Measurements from ENCODE around the gene BHLHE40. TPM values are rescaled to one million over a fixed set of nuclear protein-coding genes. Genes with fewer than 3 reads are reported as not detected.

The BHLHE40 gene
- total RNA-seq, 1 donor from 2014 or later = 2.9 TPM

DNA sequence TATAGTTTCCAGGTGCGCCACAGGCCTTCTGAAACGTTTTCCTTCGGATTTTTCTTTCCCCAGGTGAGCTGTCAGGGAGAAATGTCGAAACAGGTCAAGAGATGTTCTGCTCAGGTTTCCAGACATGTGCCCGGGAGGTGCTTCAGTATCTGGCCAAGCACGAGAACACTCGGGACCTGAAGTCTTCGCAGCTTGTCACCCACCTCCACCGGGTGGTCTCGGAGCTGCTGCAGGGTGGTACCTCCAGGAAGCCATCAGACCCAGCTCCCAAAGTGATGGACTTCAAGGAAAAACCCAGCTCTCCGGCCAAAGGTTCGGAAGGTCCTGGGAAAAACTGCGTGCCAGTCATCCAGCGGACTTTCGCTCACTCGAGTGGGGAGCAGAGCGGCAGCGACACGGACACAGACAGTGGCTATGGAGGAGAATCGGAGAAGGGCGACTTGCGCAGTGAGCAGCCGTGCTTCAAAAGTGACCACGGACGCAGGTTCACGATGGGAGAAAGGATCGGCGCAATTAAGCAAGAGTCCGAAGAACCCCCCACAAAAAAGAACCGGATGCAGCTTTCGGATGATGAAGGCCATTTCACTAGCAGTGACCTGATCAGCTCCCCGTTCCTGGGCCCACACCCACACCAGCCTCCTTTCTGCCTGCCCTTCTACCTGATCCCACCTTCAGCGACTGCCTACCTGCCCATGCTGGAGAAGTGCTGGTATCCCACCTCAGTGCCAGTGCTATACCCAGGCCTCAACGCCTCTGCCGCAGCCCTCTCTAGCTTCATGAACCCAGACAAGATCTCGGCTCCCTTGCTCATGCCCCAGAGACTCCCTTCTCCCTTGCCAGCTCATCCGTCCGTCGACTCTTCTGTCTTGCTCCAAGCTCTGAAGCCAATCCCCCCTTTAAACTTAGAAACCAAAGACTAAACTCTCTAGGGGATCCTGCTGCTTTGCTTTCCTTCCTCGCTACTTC is 3.8 kb downstream of the BHLHE40 start:
- FAIRE-seq (no peak), DNase-seq (ENCODE audit: low spot score in 2 of 2) (no peak)

GRCh38 chr3:4983739-4984510 is 4.7 kb downstream of the BHLHE40 start:
- FAIRE-seq = no peak
- DNase-seq (ENCODE audit: low spot score in 2 of 2) = no peak

DNA sequence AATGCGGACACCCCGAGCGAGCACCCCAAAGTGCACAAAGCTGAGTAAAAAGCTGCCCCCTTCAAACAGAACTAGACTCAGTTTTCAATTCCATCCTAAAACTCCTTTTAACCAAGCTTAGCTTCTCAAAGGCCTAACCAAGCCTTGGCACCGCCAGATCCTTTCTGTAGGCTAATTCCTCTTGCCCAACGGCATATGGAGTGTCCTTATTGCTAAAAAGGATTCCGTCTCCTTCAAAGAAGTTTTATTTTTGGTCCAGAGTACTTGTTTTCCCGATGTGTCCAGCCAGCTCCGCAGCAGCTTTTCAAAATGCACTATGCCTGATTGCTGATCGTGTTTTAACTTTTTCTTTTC is 5.3 kb downstream of the BHLHE40 start:
- DNase-seq (ENCODE audit: low spot score in 2 of 2) (no peak), FAIRE-seq (no peak)

- DNase-seq (ENCODE audit: low spot score in 2 of 2) = no peak
- no peak for FAIRE-seq
Observed at GRCh38 chr3:4985330-4986174, 6.3 kb downstream of the BHLHE40 start.

GRCh38 chr3:4986175-4986781 is 7.0 kb downstream of the BHLHE40 start:
- FAIRE-seq (no peak), DNase-seq (ENCODE audit: low spot score in 2 of 2) (no peak)

DNA sequence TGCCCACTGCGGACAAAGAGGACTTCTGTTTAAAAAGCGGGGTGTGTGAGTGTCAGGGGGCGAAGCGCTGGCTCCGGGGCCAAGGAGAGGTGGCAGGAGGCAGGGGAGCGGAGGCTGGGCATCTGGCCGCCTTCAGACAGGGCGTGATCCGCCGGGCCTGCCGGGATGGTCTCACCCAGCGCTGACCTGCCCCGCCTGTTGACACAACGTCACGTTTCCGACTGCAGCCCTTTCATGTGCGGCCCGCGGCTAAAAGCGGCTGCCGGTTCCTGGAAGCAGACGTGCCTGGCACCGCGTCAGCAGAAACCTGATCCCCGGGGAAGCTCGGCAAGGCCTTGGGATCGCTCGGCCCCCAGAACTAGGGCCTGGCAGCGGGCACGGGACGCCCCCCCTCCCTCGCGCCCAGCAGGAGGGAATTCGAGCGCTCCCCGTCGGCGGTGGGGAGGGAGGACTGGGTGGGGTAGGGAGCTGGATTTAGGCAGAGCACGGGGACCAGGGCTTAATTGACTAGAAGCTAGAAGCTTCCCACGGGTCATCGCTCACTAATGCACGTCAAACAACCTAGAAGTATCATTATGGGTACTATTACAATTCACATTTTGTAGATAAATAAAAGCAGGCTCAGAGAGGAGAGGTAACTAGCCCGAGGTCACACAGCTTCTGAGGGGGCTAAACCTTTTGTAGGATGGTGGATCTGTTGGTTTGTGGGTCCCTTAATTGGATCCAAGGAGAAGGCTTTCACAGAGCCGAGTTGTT is 7.7 kb downstream of the BHLHE40 start:
- FAIRE-seq = no peak
- DNase-seq (ENCODE audit: low spot score in 2 of 2) = peak in 1 of 2 donors; percentile 74

GRCh38 chr3:4987538-4988296 is 8.5 kb downstream of the BHLHE40 start:
- DNase-seq (ENCODE audit: low spot score in 2 of 2) (no peak), FAIRE-seq (no peak)

DNA sequence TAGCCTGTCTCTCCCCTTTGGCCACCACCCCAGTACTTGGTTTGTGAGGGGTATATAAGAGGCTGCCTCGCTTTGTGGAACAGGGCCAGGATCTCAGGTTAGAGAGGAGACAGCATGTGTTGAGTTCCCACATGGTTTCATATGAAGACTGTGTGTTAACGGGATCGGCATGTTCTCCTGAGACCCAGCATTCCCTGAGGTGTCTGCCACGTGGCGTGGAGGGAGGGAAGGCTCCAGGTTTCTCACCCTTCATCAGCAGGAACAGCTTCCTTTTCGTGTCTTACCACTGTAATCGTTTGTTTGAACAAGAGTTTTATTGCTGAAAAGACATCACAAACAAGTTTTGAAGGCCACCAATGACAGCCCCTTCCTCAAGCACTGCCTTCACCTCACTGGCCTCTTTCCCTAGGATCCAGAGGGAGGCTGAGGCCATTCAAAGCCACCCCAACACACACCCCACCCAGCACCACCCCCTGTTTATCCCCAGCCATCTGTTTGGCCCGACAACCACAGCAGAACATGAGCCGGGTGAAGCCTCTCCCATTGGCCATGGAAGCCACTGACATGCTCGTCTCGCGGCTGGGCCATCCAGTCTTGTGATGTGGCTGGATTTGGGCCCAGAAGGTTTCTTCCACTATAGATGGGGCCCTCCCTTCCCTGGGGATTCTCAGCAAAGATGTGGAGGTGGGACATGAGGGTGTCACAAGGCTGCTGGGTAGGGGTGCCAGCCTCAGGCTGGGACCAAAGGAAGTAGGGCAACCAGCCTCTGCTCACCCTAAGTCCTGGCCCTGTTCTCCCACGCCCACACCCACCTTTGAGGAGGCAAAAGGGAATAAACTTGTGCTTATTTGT is 10.0 kb downstream of the BHLHE40 start:
- FAIRE-seq = no peak
- DNase-seq (ENCODE audit: low spot score in 2 of 2) = no peak

- no peak for DNase-seq (ENCODE audit: low spot score in 2 of 2)
- no peak for FAIRE-seq
Observed at GRCh38 chr3:4990069-4990468, 10.8 kb downstream of the BHLHE40 start.

DNA sequence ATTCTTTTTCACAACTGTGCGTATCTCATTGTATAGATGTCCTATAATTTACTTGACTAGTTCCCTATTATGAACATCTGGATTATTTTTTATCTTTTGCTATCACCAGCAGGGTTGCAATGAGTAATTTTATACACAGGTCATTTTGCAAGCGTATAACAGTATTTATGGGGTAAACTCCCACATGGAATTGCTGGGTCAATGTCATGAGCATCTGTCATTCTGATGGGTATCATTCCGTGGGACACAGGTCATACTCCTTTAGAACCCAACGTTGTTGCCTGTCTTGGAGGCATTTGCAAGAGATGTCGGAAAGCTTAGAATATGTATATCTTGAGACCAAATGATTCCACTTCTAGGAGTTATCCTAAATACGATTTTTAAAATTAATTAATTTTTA is 12.9 kb downstream of the BHLHE40 start:
- DNase-seq (ENCODE audit: low spot score in 2 of 2) (no peak), FAIRE-seq (no peak)

DNA sequence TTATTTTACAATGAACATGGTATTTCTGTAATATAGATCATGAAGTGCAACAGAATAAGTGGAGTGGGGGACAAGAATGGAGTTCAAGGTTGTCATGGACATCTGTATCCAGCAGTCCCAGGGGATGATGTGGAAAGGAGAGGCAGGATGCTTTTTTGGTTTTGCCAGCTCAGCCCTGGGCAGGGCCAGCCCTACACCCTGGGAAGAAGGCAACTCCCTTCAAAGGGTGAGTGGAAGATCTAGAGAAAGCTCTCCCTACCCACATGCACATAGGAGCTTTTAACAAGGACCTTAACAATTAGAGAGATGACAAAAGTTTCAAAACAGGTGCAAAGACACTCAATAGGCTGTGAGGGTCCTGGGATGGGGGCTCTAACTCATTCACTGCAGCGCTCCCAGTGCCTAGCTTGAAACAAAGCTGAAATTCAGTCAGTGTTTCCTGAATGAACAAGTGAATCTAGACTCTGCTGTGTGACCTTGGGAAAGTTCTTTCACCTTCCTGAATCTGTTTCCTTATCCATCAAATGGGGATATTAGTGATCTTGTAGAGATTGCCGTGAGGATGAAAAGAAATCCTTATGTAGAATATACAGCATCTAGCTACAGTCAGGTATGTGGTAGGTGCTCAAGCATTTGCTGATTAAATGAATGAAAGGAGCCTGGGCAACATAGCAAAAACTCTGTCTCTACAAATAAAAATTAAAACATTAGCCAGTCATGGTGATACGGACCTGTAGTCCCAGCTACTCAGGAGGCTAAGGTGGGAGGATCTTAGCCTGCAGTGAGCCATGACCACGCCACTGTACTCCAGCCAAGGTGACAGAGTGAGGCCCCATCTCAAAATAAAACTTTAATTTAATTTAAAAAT is 14.3 kb downstream of the BHLHE40 start:
- FAIRE-seq (no peak), DNase-seq (ENCODE audit: low spot score in 2 of 2) (no peak)

DNA sequence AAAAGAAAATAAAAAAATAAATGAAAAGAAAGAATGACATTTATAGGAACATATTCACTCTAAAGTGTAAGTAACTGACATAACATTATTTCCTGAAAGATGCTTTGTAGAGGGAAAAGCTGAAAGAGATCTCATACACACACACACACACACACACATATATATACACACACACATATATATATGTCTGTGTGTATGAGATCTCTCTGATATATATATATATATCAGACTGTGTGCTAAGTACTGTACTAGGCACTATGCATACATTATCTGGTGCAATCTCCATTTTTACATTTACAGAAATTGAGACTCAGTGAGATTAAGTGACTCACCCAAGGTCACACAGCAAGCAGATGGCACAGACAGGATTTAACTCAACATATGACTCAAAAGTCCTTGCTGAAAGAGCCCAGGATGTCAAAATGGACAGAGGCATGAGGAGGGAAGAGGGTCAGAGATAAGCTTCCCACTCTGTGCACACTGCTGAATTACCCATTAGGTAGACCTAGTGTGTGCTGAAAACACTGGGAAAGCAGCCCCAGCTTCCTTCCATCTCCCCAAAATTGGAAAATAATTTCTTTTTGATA is 15.0 kb downstream of the BHLHE40 start:
- DNase-seq (ENCODE audit: low spot score in 2 of 2) = no peak
- no peak for FAIRE-seq

DNA sequence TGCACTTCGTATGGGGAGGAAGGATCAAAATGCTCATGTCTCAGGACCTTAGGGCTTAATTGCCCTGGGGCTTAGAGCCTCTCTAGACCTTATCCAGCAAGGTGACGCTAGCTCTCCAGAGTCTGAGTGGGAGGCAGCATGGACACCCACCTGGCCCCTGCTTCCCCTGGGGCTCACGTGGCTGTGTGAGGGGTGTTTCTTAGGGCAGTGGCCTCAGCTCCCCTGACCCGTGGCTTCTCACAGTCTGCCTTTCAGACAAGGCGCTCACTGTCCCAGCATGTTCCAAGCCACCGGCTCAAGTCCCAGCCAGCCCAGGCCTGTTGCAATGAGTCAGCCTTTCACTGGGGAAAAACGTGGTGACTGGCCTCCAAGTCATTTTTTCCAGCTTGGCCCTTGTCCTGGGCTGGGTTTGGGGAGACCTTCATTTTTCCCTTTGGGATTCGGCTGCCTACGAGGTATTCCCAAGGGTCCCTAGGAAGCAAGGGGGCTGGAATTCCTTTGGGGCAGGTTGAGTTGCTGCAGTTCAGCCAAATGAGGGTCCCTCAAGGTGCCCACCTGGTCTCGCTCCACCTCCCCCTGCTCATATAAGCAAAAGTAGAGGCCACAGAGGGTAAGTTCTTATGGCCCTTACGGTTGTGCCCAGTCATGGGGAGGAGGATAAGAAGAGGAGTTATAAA is 15.7 kb downstream of the BHLHE40 start:
- FAIRE-seq (no peak), DNase-seq (ENCODE audit: low spot score in 2 of 2) (peak in 1 of 2 donors; percentile 47)

- FAIRE-seq (no peak), DNase-seq (ENCODE audit: low spot score in 2 of 2) (no peak)
Observed at GRCh38 chr3:4995500-4996053, 16.3 kb downstream of the BHLHE40 start.

DNA sequence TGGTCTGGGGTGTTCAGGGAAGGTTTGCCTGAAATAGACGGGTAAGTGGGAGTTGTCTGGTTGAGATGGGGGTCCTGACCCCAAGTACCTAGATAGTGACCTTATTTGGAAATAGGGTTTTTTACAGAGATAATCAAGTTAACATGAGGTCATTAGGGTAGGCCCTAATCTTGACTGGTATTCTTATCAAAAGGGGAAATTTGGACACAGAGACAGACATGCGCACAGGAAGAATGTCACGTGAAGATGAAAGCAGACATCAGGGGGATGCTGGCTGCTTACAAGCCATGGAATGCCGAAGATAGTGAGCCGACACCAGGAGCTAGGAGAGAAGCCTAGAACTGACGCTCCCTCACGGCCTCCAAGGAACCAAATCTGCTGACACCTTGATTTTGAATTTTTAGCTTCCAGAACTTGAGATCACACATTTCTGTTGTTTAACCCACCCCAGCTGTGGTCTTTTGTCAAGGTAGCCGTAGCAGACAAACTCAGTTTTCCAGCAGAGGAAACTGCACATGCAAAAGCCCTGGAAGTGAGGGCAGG is 17.1 kb downstream of the BHLHE40 start:
- FAIRE-seq = no peak

More for the DNA sequence above, 17.1 kb downstream of the BHLHE40 start:
- no peak for DNase-seq (ENCODE audit: low spot score in 2 of 2)
